PFSK-1 (cell line): Measurements from ENCODE around the gene MYRFL.

Source experiments
- POLR2AphosphoS5 ChIP-seq: IDR thresholded peaks from 2 replicates; pipeline ENCODE4 v1.6.1; 2012; ENCODE audit warnings: low read depth, mild to moderate bottlenecking, control low read depth, low read length, moderate library complexity
- SIN3A ChIP-seq: IDR thresholded peaks from 2 replicates; pipeline ENCODE4 v1.6.1; 2012; ENCODE audit warnings: mild to moderate bottlenecking, low read length, moderate library complexity, borderline replicate concordance; ENCODE audit not compliant: insufficient read depth
- TAF1 ChIP-seq: IDR thresholded peaks from 2 replicates; pipeline ENCODE4 v1.6.1; 2012; ENCODE audit warnings: low read length, control low read depth, borderline replicate concordance; ENCODE audit not compliant: insufficient read depth
- TF ChIP-seq, protein P1 (sequence below), 2 experiments: IDR thresholded peaks; 2 replicates each; pipeline versions ENCODE4 v1.6.1 to v1.8.0; 2011 to 2012; ENCODE audit warnings: low read depth in 2 of 2, low read length in 2 of 2, control low read depth in 1 of 2, inconsistent platforms in 1 of 2, mild to moderate bottlenecking in 1 of 2, moderate library complexity in 1 of 2; ENCODE audit not compliant: insufficient read depth in 1 of 2

DNA sequence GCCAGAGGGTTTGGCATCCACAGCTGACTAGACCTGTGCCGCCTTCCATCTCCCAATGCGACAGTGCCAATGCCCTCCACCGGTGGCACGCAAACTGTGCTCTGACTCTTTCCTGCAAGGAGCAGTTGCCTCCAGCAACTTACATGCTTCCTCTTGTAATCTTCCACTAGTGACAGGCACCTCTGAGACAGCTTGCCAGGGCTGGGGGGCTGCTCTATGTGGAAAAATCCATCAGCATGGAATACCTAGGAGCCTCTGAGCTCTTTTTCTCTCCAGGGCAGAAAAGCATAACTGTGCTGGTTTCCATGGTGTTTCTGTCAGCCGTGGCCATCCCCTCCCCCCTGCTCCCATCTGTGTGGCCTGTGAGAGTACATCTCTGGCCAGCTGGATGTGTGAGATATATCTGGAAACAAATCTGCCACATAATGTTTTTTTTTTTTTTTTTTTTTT lies 110.6 kb downstream of the MYRFL start:
- TF ChIP-seq POLR2AphosphoS5: no peak
- TF ChIP-seq TAF1: no peak
- TF ChIP-seq SIN3A: no peak
- TF ChIP-seq, protein P1, sequence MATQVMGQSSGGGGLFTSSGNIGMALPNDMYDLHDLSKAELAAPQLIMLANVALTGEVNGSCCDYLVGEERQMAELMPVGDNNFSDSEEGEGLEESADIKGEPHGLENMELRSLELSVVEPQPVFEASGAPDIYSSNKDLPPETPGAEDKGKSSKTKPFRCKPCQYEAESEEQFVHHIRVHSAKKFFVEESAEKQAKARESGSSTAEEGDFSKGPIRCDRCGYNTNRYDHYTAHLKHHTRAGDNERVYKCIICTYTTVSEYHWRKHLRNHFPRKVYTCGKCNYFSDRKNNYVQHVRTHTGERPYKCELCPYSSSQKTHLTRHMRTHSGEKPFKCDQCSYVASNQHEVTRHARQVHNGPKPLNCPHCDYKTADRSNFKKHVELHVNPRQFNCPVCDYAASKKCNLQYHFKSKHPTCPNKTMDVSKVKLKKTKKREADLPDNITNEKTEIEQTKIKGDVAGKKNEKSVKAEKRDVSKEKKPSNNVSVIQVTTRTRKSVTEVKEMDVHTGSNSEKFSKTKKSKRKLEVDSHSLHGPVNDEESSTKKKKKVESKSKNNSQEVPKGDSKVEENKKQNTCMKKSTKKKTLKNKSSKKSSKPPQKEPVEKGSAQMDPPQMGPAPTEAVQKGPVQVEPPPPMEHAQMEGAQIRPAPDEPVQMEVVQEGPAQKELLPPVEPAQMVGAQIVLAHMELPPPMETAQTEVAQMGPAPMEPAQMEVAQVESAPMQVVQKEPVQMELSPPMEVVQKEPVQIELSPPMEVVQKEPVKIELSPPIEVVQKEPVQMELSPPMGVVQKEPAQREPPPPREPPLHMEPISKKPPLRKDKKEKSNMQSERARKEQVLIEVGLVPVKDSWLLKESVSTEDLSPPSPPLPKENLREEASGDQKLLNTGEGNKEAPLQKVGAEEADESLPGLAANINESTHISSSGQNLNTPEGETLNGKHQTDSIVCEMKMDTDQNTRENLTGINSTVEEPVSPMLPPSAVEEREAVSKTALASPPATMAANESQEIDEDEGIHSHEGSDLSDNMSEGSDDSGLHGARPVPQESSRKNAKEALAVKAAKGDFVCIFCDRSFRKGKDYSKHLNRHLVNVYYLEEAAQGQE (IDR thresholded peaks at IDR 0.05; ENCODE audit: insufficient read depth in 1 of 2, low read depth in 2 of 2, low read length in 2 of 2): no peak
